HG03139 (cell line): ENCODE results near the gene DSC2.
"Not testable (repeated sequence)": the region's sequence is repeated elsewhere in the genome, so short reads cannot be mapped to it uniquely, and the experiment has no call there.

Experiments
- ATAC-seq: cut with Tn5 transposase; IDR thresholded peaks from one replicate; pipeline ENCODE4 v1.9.1; 2021; ENCODE audit not compliant: unreplicated experiment

Gene DSC2

DNA sequence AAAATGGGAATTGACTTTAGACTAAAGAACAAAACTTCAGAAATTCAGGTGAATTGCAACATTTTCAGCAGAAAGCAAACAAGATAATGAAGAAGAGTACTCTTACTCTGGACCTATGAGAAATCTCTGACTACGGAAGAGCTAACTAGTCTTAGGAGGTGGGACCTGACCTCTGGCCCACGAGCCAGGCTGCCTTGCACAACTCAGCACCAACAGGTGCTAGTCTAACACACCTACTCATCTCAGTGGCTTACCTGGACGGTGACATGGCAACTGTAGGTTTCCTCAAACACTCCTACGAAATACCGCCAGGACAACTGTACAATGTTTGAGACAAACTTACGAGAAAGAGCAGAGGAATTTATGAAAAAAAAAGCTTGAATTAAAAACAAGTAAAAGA is 56.6 kb downstream of the DSC2 start:
- no peak for ATAC-seq

DNA sequence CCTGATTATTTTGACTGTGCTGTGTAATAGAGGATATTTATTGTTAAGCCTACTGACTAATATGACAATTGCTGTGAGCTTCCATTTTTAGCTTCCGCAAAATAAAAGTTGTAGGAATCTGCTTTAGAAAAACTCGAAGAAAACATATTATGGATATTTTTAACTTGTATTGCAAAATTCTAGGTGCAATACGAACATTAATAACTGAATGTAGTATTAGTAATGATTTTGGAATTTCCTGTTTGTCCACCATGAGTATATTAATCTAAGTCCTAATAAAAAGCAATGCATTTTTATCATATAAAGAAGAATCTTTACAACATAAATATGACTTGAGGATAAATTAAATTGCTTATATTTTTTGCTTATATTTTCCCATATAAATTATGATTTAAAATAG is 57.3 kb downstream of the DSC2 start:
- ATAC-seq = no peak

DNA sequence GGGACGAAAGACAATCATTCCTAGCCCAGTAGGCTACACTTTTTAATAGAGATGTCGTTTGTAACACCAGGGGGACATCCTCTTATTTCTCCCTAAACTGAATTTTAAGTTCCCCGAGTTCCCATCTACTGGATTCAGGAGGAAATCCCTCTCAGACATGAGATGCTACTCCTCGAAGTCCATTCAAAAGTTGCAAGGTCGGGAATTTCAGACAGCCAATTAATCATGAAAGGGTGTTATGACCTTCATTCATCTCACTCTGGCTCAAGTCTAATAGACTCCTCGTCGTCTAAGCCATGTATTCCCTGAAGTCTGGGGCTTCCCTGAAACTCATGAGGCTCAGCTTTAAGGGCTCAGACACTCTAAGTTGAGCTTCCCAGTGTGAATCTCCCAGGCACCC is 58.5 kb downstream of the DSC2 start:
- no peak for ATAC-seq

DNA sequence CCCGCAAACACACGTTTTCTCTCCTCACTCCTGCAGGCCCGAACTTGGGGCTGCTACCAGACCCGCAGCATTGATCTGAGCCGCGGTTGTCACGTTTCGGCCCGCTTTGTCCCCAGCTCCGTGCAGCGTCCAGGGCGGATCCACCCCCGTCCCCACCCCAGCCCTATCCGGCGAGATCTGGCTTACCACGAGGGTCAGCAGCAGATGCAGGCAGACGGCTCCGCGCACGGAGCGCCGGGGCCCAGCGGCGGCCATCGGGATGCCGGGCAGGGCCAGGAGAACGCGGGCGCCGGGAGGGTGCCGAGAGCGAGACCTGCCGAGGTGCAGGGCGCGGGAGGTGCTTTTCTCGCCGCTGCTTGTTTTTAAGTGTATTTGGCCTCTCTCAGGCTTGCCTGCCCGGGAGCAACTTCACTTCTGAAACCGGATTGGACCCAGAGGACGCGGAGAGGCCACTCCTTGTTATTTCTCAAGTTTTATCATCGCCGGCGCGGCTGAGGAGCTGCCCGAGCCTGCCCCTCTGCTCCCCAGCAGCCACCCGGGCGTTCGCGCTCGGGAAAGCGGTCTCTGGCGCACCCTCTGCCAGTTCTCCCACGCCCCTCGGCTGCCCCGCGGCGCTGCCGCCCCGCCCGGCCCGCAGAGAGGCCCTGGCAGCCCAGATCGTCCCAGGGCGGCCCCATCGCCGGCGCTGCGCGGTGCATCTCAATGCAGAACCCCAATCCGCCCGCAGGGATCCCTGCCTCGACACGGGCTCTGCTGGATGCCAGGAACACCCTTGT is 59.6 kb downstream of the DSC2 start, which contains the start of gene DSC3:
Gene DSC3, minus strand, starts transcription at position 337 of the 776 bp plus-strand sequence. Its CDS starts 82 bp downstream, at position 255.
- ATAC-seq = no peak

DNA sequence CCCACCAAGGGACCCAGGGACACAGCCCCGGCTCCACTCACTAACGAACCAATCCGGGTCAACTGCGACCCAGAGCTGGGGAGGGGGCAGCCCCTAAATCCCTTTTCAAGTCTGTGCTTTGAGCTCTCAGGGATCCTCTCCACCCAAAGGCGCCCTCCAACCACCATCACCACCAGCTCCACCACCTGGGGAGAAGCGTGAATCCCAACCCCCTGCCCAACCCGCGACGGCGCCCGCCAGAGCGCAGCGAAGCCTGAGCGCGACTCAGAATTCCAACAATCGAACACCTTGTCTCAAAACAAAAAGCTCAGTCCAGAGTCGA is 60.2 kb downstream of the DSC2 start:
- no peak for ATAC-seq

DNA sequence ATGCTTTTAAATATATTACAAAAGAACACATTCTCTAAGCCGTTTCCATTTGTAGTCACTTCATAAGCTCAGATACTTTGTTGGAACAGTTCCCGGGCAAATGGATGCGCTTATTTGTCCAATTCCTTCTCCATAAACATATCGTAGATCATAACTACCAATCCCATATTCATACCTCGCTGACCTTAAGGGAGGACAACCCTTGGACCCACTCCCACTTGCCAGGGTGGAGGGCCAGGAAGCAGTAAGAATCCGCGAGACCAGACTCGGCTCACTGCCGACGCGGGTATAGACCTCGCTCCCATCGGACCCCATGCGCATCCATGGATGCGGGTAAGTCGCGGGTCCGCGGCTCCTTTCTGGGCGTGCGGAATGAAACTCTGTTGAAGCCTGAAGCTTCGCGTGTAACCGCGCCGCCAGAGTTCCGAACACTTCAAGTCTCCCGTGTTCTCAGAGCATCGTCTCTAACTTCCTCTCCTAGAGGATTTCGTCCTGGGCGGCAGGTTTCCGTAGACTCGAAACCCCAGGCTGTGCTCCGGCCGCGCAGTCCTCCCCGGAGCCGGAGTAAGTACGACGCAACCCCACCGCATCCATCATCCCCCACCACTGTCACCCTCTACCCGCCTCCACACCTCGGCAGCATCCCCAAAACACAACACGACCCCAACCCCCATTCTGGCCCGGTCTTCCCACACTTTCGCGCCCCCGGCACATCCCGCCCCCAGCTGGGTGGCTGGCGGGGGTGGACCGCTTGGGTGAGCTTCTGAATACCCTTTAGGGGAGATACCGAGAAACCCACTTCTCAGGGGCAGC is 60.7 kb downstream of the DSC2 start:
- ATAC-seq = no peak

DNA sequence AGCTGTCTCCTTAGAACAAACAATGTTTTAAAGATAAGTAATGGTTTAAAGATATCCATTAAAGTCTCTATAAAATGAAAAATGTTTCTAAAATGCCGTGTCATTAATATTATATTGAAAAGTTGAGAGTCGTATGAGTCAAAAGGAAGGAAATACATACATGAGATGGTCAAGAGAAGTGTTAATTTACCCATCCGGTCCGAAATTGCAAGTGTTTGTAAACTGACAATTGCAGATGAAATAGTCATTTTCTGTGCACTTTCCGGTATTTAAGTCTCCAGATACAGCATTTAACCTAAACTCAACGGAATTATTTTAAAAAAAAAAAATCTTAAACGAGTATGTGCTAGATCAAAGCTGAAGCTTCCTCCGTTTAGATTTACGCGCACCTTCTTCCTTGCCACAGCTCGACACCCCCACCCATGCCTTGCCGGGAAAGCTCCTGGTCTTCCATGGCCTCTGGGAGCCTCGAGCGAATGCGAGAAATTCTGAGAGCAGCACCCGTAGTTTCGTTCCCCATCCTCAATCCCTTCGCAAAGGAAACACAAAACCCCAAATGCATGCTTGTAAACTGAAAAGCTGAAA is 61.4 kb downstream of the DSC2 start:
- ATAC-seq = no peak

DNA sequence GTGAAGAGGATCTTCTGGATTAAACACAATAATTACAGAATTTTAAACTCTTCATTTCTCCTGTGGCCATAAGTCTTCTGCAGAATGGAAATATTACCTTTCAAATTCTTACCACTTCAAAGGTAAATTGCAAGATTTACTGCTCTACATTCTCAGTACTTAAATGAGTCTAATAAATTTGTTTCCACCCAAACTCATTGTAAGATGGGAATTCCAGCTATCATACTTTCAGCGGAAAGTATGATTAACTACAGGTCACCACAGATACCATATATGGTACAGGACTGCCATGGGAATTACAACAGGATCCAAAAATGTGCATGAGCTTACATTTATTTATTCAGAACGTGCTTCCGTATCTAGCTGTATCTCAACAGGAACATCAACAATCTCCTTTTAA is 62.8 kb downstream of the DSC2 start:
- no peak for ATAC-seq

DNA sequence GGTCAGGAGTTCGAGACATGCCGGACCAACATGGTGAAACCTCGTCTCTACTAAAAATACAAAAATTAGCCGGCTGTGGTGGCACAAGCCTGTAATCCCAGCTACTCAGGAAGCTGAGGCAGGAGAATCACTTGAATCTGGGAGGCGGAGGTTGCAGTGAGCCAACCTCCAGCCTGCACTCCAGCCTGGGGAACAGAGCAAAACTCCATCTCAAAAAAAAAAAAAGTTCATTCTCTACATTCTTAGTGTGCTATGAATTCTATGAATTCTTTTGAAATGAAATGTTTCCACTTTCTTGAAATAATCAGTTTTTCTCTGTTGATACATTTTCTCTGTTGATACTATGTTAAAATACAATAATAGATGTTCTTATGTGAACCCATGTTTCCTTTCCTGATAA is 64.5 kb downstream of the DSC2 start:
- ATAC-seq = not testable (repeated sequence)

DNA sequence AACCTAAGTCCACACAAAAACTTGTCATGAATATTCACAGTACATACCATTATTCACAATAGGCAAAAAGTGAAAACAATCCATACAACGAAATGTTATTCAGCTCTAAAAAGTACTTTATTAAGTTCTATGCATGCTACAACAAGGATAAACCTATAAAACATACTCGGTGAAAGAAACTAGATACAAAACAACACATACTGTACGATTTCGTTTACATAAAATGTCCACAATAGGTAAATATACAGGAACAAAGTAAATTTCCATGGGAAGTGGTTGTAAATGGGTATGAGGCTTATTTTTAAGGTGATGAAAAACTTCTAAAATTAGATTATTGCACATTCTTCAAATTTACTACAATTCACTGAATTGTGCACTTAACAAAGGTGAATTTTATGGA is 67.7 kb downstream of the DSC2 start:
- no peak for ATAC-seq

DNA sequence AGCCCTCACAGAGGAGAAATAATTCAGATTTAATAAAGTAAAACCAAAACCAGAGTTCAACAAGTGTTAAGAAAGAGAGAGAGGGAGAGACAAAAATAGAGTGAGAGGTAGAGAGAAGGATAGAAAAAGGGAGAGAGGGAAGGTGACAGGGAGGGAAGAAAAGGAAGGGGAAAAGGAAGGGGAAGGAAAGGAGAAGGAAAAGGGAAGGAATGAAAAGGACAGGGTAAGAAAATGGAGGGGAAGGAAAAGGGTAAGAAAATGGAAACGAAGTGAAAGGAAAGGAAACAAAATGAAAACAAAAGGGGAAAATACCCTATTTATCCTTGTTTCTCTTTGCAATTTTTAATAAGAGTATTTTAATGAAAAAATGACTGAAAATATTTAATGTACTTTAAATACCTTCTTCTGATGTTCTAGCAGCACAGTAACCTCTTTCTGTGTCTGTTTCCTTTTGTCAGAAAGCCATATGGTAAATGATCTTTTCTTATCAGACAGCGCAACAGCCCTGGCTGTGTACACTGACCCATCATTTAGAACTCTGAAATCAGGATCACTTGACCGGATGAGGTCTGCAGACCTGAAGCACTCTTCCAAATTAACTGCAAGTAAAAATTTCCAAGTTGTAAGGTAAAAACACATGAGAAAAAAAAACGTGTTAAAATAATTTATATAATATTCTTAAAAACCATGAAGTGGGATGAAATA is 71.5 kb downstream of the DSC2 start:
- ATAC-seq = no peak

DNA sequence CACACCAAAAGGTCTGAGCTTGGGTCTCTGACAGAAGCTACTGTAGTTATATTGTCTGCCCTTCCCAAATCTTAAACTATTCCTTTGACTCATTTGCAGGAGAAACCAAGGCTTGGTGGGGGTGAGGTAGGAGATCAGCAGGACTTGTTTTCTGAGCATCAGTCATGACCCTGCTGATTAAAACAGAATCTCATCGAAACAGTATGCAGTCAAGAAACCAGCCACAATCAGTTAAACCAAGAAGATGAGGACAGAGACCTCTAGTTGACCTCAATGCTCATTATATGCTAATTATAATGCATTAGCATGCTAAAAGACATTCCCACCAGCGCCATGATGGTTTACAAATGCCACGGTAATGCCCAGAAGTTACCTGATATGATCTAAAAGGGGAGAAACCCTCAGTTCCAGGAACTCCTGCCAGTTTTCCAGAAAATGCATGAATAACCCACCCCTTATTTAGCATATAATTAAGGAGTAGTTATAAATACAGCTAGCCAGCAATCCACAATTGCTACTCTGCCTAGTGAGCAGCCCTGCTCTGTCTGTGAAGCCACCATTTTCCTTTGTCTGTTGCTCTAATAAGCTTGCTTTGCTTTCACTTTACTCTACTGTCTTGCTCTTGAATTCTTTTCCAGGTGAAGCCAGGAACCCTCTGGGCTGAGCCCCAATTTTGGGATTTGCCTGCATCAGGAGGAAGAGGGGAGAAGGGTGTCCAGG is 86.3 kb downstream of the DSC2 start:
- ATAC-seq = no peak

DNA sequence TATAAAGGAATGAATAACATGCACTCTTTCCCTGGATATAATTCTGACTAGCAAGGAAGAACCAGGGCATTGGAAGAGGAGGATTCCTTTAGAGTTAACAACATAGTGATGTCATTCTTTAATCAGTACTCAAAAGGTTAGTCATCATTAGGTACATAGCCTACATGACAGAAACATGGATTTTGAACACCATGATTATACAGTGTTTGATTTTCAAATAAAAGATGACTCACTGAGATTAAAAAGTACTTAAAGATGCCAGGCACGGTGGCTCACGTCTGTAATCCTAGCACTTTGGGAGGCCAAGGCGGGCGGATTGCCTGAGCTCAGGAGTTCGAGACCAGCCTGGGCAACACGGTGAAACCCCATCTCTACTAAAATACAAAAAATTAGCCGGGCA is 90.8 kb downstream of the DSC2 start:
- not testable (repeated sequence) for ATAC-seq

DNA sequence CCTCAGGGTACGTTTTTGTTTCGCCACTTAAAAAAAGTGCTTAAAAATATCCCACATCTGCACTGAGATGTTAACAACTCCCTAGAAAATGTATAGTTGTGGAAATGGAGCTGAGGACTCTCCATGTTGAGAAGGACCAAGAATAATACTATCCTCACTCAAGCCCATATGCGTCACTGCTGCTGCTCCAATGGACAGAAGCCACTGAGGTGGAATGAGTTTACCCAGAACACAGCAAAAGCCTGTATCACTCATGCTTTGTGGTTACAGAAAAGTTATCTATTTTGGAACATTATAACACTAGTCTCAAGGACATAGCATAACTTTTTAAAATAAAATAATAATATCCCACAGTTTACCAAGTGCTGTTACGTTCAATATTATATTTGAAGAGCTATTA is 91.6 kb downstream of the DSC2 start:
- no peak for ATAC-seq
